GM12878 (cell line): ENCODE data around the gene IKZF1. TPM values are rescaled to one million over a fixed set of nuclear protein-coding genes. Genes with fewer than 3 reads are reported as not detected.
A peak's percentile ranks its signal among the peaks of the same experiment; 100 is the strongest.

Experiments used
- ATF7 ChIP-seq: fragments of 450-650 bp; IDR thresholded peaks from 2 replicates; pipeline ENCODE4 v1.6.1; 2016; ENCODE audit warnings: low read depth, mild to moderate bottlenecking
- BACH1 ChIP-seq: fragments of 450-650 bp; IDR thresholded peaks from 2 replicates; pipeline ENCODE4 v1.6.1; 2017; ENCODE audit warnings: mild to moderate bottlenecking, borderline replicate concordance
- CHD4 ChIP-seq: fragments of 200-600 bp; sonication (generic); IDR thresholded peaks from 2 replicates; pipeline ENCODE4 v1.6.1; 2016; ENCODE audit warnings: mild to moderate bottlenecking
- CUX1 ChIP-seq: IDR thresholded peaks from 2 replicates; pipeline ENCODE4 v1.6.1; 2012; ENCODE audit warnings: improper control_type of control experiment, low read depth, low read length; ENCODE audit not compliant: insufficient replicate concordance
- MEF2A ChIP-seq: IDR thresholded peaks from 2 replicates; pipeline ENCODE4 v1.6.1; 2011; ENCODE audit warnings: low read depth, mild to moderate bottlenecking, low read length, moderate library complexity; ENCODE audit not compliant: insufficient read depth
- MLLT1 ChIP-seq: fragments of 450-650 bp; IDR thresholded peaks from 2 replicates; pipeline ENCODE4 v1.6.1; 2016; ENCODE audit warnings: mild to moderate bottlenecking
- NFXL1 ChIP-seq: fragments of 450-650 bp; IDR thresholded peaks from 2 replicates; pipeline ENCODE4 v1.6.1; 2017; ENCODE audit warnings: antibody characterized with exemption, mild to moderate bottlenecking, borderline replicate concordance
- PML ChIP-seq: IDR thresholded peaks from 2 replicates; pipeline ENCODE4 v1.6.1; 2012; ENCODE audit warnings: low read length, inconsistent platforms
- POLR2AphosphoS5 ChIP-seq: IDR thresholded peaks from 2 replicates; pipeline ENCODE4 v1.6.1; 2011; ENCODE audit warnings: mild to moderate bottlenecking, low read length, inconsistent platforms
- RELA ChIP-seq: fragments of 450-650 bp; IDR thresholded peaks from 2 replicates; pipeline ENCODE4 v1.8.0; 2014; ENCODE audit warnings: borderline replicate concordance; ENCODE audit not compliant: partially characterized antibody
- REST ChIP-seq: IDR thresholded peaks from 2 replicates; pipeline ENCODE4 v1.6.1; 2012; ENCODE audit warnings: mild to moderate bottlenecking, low read depth, low read length
- SKIL ChIP-seq: fragments of 450-650 bp; IDR thresholded peaks from 2 replicates; pipeline ENCODE4 v1.6.1; 2017; ENCODE audit warnings: mild to moderate bottlenecking, low read depth, inconsistent platforms; ENCODE audit not compliant: poor library complexity, severe bottlenecking
- SMARCA5 ChIP-seq: fragments of 450-650 bp; IDR thresholded peaks from 2 replicates; pipeline ENCODE4 v1.6.1; 2017; ENCODE audit warnings: mild to moderate bottlenecking
- WRNIP1 ChIP-seq: IDR thresholded peaks from 2 replicates; pipeline ENCODE4 v1.6.1; 2011; ENCODE audit warnings: low read depth, low read length, improper control_type of control experiment, borderline replicate concordance
- ZBED1 ChIP-seq: IDR thresholded peaks from 2 replicates; pipeline ENCODE4 v1.6.1; 2016; ENCODE audit warnings: borderline replicate concordance
- polyA plus RNA-seq, 11 experiments: library from polyadenylated mRNA; depleted of rRNA in 4 of 11; unstranded in 6 of 11; stranded (reverse) in 5 of 11; fragments of >200 nt; fragmentation: Nextera tagmentation in 4 of 11; fragmentation: Illumina TruSeq in 1 of 11; extraction: Ambion mirVana in 4 of 11; extraction: Trizol in 1 of 11; gene quantifications; 1 replicate in 1 of 11; 2 replicates in 10 of 11; pipeline versions ENCODE4 v1.2.1 to v1.2.3, GENCODE V29; 2011 to 2016; ENCODE audit warnings: inconsistent platforms in 2 of 11, missing spikeins in 2 of 11, low read depth in 1 of 11
- total RNA-seq, 4 experiments: library from RNA; depleted of rRNA in 3 of 4; stranded (reverse); fragments of >200 nt in 3 of 4; fragmentation: Illumina TruSeq in 1 of 4; extraction: Trizol in 1 of 4; gene quantifications; 2 replicates each; pipeline versions ENCODE4 v1.2.1 to v1.2.3, GENCODE V29; 2013 to 2021

The IKZF1 gene
- total and polyA plus RNA-seq, 10 of the 15 experiments (the other 5 are each of a cell fraction or from before 2014, with no cell fraction given) = 27.2 to 125 (median 71.6) TPM

GRCh38 chr7:50281680-50282445 is 22.7 kb upstream of the IKZF1 start (continued):
- TF ChIP-seq ZBED1 (0 out of 2 replicates have a peak, but pooled peaks have one; percentile 32), POLR2AphosphoS5 (peak; percentile 54), CUX1 (peak; percentile 76), MEF2A (peak; percentile 98), RELA (no peak), PML (peak; percentile 54; the same call in 1 of the 2 replicates), SMARCA5 (0 out of 2 replicates have a peak, but pooled peaks have one; percentile 34), MLLT1 (peak; percentile 87), BACH1 (peak; percentile 77; the same call in 1 of the 2 replicates), WRNIP1 (0 out of 2 replicates have a peak, but pooled peaks have one; percentile 62), ATF7 (peak; percentile 82), REST (no peak), NFXL1 (no peak), CHD4 (no peak), SKIL (peak; percentile 73)
